HG02943 (cell line): ENCODE results near the gene EDRF1.
A peak's percentile ranks its signal among the peaks of the same experiment; 100 is the strongest.
"Not testable (repeated sequence)": the region's sequence is repeated elsewhere in the genome, so short reads cannot be mapped to it uniquely, and the experiment has no call there.

Source experiments
- ATAC-seq: cut with Tn5 transposase; IDR thresholded peaks from one replicate; pipeline ENCODE4 v1.9.1; 2021; ENCODE audit warnings: mild to moderate bottlenecking, low read depth, moderate library complexity; ENCODE audit not compliant: unreplicated experiment

The EDRF1 gene

GRCh38 chr10:125719173-125720001, at the start of gene EDRF1:
Gene EDRF1 (plus strand): TSS chr10:125719709. CDS start chr10:125719808, 99 bp downstream.
- peak; percentile 87 for ATAC-seq

GRCh38 chr10:125672884-125673283, 46.6 kb upstream of the EDRF1 start:
- ATAC-seq: no peak

GRCh38 chr10:125679436-125679835, 40.1 kb upstream of the EDRF1 start:
- ATAC-seq: no peak

- ATAC-seq: no peak
Observed at GRCh38 chr10:125683063-125683462, 36.4 kb upstream of the EDRF1 start, which contains the start of gene TEX36. Gene TEX36 (minus strand): TSS chr10:125683163. CDS start chr10:125682989, 174 bp downstream.

GRCh38 chr10:125683821-125684220, 35.7 kb upstream of the EDRF1 start:
- no peak for ATAC-seq

- ATAC-seq: no peak
Observed at GRCh38 chr10:125684581-125684980, 34.9 kb upstream of the EDRF1 start.

- no peak for ATAC-seq
Observed at GRCh38 chr10:125687507-125688185, 31.9 kb upstream of the EDRF1 start.

GRCh38 chr10:125689955-125690569, 29.4 kb upstream of the EDRF1 start:
- ATAC-seq: no peak

- no peak for ATAC-seq
Observed at GRCh38 chr10:125691160-125691981, 28.1 kb upstream of the EDRF1 start.

- ATAC-seq: no peak
Observed at GRCh38 chr10:125692196-125692595, 27.3 kb upstream of the EDRF1 start.

GRCh38 chr10:125692601-125693523, 26.6 kb upstream of the EDRF1 start:
- ATAC-seq: no peak

- no peak for ATAC-seq
Observed at GRCh38 chr10:125693524-125693847, 26.0 kb upstream of the EDRF1 start.

- ATAC-seq: no peak
Observed at GRCh38 chr10:125694883-125695282, 24.6 kb upstream of the EDRF1 start.

GRCh38 chr10:125696884-125697283, 22.6 kb upstream of the EDRF1 start:
- not testable (repeated sequence) for ATAC-seq

- ATAC-seq: no peak
Observed at GRCh38 chr10:125698481-125698998, 21.0 kb upstream of the EDRF1 start.

GRCh38 chr10:125699562-125700143, 19.9 kb upstream of the EDRF1 start:
- ATAC-seq: no peak

GRCh38 chr10:125700355-125700911, 19.1 kb upstream of the EDRF1 start:
- no peak for ATAC-seq
